ENCODE measurements around the gene RC3H2. TPM values are rescaled to one million over a fixed set of nuclear protein-coding genes. Genes with fewer than 3 reads are reported as not detected.
"Not testable (repeated sequence)": the region's sequence is repeated elsewhere in the genome, so short reads cannot be mapped to it uniquely, and the experiment has no call there.

Gene RC3H2
- total and polyA plus RNA-seq, 2 donors (not counting 1 experiment from before 2014, with no cell fraction given) = 35.7 to 43.1 TPM

GRCh38 chr9:122875523-122875922, 29.6 kb downstream of the RC3H2 start:
- H3K9me3 ChIP-seq (ENCODE audit: control insufficient read depth, insufficient read depth, low read depth, low read length) = no peaks in the 10 kb centered on the region
- TF ChIP-seq CTCF (conservative IDR thresholded peaks at IDR 0.05 in 1 of 2, IDR thresholded peaks at IDR 0.05 in 1 of 2; ENCODE audit: low read depth in 1 of 2, low read length in 2 of 2) (no peak), EZH2 (IDR thresholded peaks at IDR 0.05; ENCODE audit: low read length, missing control alignments) (no peak)
- H3K4me3 ChIP-seq (replicated peaks in 1 of 4; ENCODE audit: control extremely low read depth in 1 of 4, insufficient read depth in 1 of 4, low read depth in 3 of 4, low read length in 4 of 4) = no peak overlapping the region
- H3K27ac ChIP-seq (ENCODE audit: insufficient read depth, low read length) = no peak overlapping the region
- no peak for DNase-seq (ENCODE audit: low read depth in 2 of 2)
- peaks cover 10% of the 10 kb centered on the region for H3K36me3 ChIP-seq (ENCODE audit: control insufficient read depth, insufficient read depth, low read length)
- H3K4me2 ChIP-seq (ENCODE audit: extremely low read depth, insufficient read depth, low read length) = no peak overlapping the region
- H2AFZ ChIP-seq (ENCODE audit: low read length) = no peak overlapping the region
- no peaks in the 10 kb centered on the region for H3K4me1 ChIP-seq (ENCODE audit: control insufficient read depth, extremely low read depth, insufficient read depth, low read length)
- no peaks in the 10 kb centered on the region for H3K27me3 ChIP-seq (ENCODE audit: control insufficient read depth, insufficient read depth, low read length)
- no peaks in the 10 kb centered on the region for H4K20me1 ChIP-seq (ENCODE audit: control insufficient read depth, extremely low read depth, insufficient read depth, low read length)
- H3K9ac ChIP-seq (ENCODE audit: insufficient read depth, low read length) = no peak overlapping the region
- no peaks in the 10 kb centered on the region for H3K79me2 ChIP-seq (ENCODE audit: control insufficient read depth, insufficient read depth, low read length)

GRCh38 chr9:122867276-122867675, 37.9 kb downstream of the RC3H2 start:
- H3K27me3 ChIP-seq (ENCODE audit: control insufficient read depth, insufficient read depth, low read length); H2AFZ ChIP-seq (ENCODE audit: low read length); H3K79me2 ChIP-seq (ENCODE audit: control insufficient read depth, insufficient read depth, low read length); H3K9ac ChIP-seq (ENCODE audit: insufficient read depth, low read length); DNase-seq (ENCODE audit: low read depth in 2 of 2); H4K20me1 ChIP-seq (ENCODE audit: control insufficient read depth, extremely low read depth, insufficient read depth, low read length); H3K9me3 ChIP-seq (ENCODE audit: control insufficient read depth, insufficient read depth, low read depth, low read length); H3K4me3 ChIP-seq (replicated peaks in 1 of 4; ENCODE audit: control extremely low read depth in 1 of 4, insufficient read depth in 1 of 4, low read depth in 3 of 4, low read length in 4 of 4); H3K4me2 ChIP-seq (ENCODE audit: extremely low read depth, insufficient read depth, low read length); H3K27ac ChIP-seq (ENCODE audit: insufficient read depth, low read length); H3K36me3 ChIP-seq (ENCODE audit: control insufficient read depth, insufficient read depth, low read length); H3K4me1 ChIP-seq (ENCODE audit: control insufficient read depth, extremely low read depth, insufficient read depth, low read length): not testable (repeated sequence)

- Histone ChIP-seq H4K20me1 (ENCODE audit: control insufficient read depth, extremely low read depth, insufficient read depth, low read length) (no peaks in the 10 kb centered on the region), H3K36me3 (ENCODE audit: control insufficient read depth, insufficient read depth, low read length) (peaks cover 1% of the 10 kb centered on the region), H3K4me3 (replicated peaks in 1 of 4; ENCODE audit: control extremely low read depth in 1 of 4, insufficient read depth in 1 of 4, low read depth in 3 of 4, low read length in 4 of 4) (no peak overlapping the region), H2AFZ (ENCODE audit: low read length) (no peak overlapping the region), H3K9ac (ENCODE audit: insufficient read depth, low read length) (no peak overlapping the region), H3K4me1 (ENCODE audit: control insufficient read depth, extremely low read depth, insufficient read depth, low read length) (no peaks in the 10 kb centered on the region), H3K27ac (ENCODE audit: insufficient read depth, low read length) (no peak overlapping the region), H3K4me2 (ENCODE audit: extremely low read depth, insufficient read depth, low read length) (no peak overlapping the region), H3K79me2 (ENCODE audit: control insufficient read depth, insufficient read depth, low read length) (no peaks in the 10 kb centered on the region), H3K27me3 (ENCODE audit: control insufficient read depth, insufficient read depth, low read length) (no peaks in the 10 kb centered on the region), H3K9me3 (ENCODE audit: control insufficient read depth, insufficient read depth, low read depth, low read length) (no peaks in the 10 kb centered on the region)
- TF ChIP-seq EZH2 (IDR thresholded peaks at IDR 0.05; ENCODE audit: low read length, missing control alignments) = no peak
- TF ChIP-seq CTCF (conservative IDR thresholded peaks at IDR 0.05 in 1 of 2, IDR thresholded peaks at IDR 0.05 in 1 of 2; ENCODE audit: low read depth in 1 of 2, low read length in 2 of 2) = no peak
- DNase-seq (ENCODE audit: low read depth in 2 of 2) = no peak
Measured at GRCh38 chr9:122866079-122866478, 39.1 kb downstream of the RC3H2 start.
